ENCODE data around the gene NBL1.

The NBL1 gene

GRCh38 chr1:19648239-19648638 lies 4.1 kb downstream of the NBL1 start:
- DNase-seq: no peak

- DNase-seq: no peak
Measured at GRCh38 chr1:19648689-19649088, 4.6 kb downstream of the NBL1 start.

- no peak for DNase-seq
Measured at GRCh38 chr1:19650416-19651140, 6.5 kb downstream of the NBL1 start.

- no peak for DNase-seq
Measured at GRCh38 chr1:19651141-19651737, 7.1 kb downstream of the NBL1 start.

GRCh38 chr1:19654386-19654785 lies 10.3 kb downstream of the NBL1 start:
- no peak for DNase-seq

GRCh38 chr1:19654886-19655717 lies 11.0 kb downstream of the NBL1 start:
- no peak for DNase-seq

DNA sequence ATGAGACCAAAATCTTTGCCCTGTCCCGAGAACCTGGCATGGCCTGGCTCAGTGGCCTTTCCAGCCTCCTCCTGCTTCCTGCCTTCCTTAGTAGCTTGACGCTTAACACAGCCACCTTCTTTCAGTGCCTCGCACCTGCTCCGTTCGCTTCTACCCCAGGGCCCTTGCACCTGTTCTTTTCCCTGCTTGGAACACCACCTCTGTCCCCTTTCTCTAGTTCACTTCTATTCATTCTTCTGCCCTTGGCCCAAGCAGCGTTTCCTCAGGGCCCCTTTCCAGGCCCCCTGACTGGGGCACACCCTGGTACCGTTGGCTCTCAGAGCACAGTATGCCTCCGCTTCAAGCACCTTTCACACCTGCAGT lies 11.6 kb downstream of the NBL1 start:
- DNase-seq: no peak

DNA sequence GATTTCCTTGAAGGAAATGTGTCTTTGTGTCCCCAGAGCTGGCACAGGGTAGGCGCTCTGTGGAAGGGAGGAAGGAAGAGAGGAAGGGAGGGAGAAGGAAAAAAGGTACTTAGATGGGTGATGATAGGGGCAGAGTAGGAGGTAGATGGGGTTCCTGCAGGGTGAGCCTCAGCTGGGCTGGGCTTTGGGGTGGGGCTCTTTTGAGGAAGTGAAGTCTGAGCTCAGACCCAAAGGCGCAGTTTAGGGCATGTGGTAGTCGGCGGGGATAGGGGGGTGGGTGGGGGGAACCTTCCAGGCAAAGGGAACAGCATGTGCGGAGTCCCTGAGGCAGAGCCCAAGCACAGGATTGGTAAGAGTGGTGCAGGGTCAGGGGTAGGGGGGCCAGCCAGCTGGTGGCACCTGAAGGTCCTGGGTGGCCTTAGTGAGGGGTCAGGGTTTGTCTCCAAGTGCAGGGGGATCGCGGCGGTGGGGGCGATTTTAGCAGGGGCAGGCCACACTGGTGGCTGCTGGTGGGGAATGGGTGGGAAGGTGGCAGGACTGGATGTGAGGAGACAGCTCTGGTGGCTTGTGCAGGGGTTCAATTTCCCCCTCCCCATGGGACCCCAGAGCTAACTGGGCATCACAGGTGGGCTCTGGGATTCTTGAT lies 12.1 kb downstream of the NBL1 start:
- no peak for DNase-seq

- DNase-seq: no peak
Measured at GRCh38 chr1:19656780-19657466, 12.8 kb downstream of the NBL1 start.

GRCh38 chr1:19657511-19657910 lies 13.4 kb downstream of the NBL1 start:
- no peak for DNase-seq

GRCh38 chr1:19658186-19658585 lies 14.1 kb downstream of the NBL1 start:
- no peak for DNase-seq

DNA sequence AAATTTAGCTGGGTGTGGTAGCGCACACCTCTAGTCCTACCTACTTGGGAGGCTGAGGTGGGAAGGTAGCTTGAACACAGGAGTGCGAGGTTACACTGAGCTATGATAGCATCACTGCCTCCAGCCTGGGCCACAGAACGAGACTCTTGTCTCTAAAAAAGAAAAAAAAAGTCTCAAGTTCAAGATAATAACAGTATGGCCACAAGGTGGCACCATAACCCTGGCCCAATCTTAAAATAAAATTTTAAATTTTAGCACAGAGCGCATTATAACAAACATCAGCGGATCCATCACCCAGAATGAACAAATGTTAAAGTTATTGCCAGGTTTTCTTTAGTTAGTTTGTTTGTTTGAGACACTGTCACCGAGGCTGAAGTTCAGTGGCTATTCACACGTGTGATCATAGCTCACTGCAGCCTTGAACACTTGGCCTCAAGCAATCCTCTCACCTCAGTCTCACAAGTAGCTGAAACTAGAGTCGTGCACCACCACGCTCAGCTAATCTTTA lies 17.7 kb downstream of the NBL1 start:
- DNase-seq: no peak

GRCh38 chr1:19662313-19662712 lies 18.2 kb downstream of the NBL1 start:
- no peak for DNase-seq

- no peak for DNase-seq
Measured at GRCh38 chr1:19664453-19665185, 20.5 kb downstream of the NBL1 start, which contains the start of gene HTR6. Gene HTR6 (plus strand): TSS chr1:19664875. CDS start chr1:19665754, 879 bp downstream.

DNA sequence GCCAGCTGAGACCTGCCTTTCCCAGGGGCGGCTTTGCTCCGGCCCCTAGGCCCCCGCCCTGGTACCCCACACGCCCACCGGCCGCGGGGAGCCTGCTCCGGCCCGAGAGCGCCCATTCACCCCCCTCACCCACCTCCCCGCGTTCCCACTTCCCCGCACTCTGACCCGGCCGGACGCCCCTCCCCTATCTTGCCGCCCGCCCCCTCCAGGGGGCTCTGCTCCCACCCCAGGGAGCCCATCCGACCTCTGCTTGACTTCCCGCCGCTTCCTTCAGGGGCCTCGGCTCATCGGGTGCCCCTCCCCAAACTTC lies 21.0 kb downstream of the NBL1 start:
- no peak for DNase-seq

GRCh38 chr1:19665496-19666465 lies 21.7 kb downstream of the NBL1 start:
- DNase-seq: no peak

DNA sequence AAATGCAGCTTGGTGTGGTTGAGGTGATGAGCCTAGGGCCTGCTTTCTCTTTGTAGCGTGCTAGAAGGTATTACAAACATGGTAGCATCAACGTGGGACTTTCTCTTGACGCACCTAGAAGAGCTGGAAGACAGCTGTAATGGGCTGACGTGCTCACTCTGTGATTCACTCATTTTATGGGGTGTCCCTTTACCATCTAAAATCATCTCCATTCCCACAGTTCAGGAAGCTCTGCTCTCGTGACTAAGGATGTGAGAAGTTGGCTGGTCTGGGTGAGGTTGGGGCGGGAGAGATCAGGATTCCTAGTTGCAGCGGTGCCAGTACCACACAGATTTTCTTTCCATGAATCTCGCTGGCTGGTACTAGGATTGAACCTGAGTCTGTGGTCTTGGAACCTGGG lies 24.8 kb downstream of the NBL1 start:
- DNase-seq: no peak

DNA sequence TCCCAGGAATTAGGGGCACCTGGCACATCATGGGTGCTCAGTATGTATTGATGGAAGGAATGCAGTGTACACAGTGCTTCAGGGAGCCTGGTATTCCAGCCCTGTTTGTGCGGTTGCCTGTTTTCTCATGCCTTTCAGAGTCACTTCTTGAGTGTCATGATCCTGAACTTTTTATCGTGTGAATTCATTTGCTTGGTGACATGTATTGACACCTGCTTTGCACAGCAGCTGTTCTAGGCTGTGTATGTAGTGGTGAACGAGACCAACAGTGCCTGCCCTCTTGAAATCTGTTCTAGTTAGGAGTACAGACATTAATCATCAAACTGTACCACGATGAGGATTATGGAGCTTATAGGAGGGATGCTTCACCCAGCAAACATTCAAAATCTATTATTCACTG lies 26.7 kb downstream of the NBL1 start:
- DNase-seq: no peak

DNA sequence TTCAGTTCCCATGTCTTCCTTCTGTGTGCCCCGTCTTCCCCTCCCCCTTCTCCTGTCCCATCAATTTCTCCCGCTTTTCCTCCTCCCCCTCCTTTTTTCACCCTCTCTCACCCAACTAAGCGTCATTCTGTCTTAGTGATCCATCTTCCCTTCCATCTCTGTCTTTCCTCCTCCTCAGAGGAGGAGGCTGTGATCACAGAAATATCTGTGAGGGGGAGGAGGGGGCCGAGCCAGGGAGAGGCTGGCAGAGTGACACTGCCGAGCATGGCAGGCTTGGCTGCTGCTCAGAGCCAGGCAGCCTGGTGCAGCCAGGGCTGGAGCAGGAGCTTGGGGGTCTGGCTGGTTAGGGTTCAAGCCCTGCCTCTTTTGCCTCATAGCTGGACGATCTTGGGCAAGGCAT lies 28.1 kb downstream of the NBL1 start:
- no peak for DNase-seq

GRCh38 chr1:19675797-19676196 lies 31.7 kb downstream of the NBL1 start:
- DNase-seq: no peak

DNA sequence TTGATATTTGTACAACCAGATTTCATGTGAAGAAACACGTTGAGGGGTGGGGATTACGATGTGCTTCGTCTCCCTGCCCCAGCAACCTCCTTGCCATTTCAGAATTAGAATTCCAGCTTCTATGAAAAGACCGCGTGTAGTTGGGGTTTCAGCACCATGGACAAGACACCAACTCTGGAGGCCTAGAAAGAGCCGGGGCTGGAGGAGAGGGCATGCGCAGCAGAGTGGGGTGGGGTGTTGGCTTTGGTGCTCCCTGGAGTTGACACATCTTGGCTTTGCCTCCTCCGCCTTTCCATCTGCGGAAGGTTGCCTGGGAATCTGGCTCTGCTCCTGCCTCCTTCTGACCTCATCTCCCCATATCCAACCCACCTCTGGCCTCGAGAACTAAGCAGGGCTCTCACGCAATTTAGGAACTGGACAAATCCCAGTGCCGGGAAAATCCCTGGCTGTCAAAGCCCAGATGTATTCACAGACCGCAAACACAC lies 32.4 kb downstream of the NBL1 start:
- DNase-seq: no peak

Measured in activated CD4-positive, CD25-positive, alpha-beta regulatory T cell treated with anti-CD3 and anti-CD28 coated beads, Interleukin-2, amount 50 U/mL, for 72 hours (primary cell).